Activated T-cell treated with anti-CD3 and anti-CD28 coated beads for 4 hours (primary cell): ENCODE data around the gene USP20.

Source experiments
- DNase-seq: peaks from one replicate; pipeline ENCODE4 v3.0.0-alpha.2; 2020

The USP20 gene

GRCh38 chr9:129894120-129894823 lies 59.0 kb downstream of the USP20 start:
- DNase-seq = no peak

DNA sequence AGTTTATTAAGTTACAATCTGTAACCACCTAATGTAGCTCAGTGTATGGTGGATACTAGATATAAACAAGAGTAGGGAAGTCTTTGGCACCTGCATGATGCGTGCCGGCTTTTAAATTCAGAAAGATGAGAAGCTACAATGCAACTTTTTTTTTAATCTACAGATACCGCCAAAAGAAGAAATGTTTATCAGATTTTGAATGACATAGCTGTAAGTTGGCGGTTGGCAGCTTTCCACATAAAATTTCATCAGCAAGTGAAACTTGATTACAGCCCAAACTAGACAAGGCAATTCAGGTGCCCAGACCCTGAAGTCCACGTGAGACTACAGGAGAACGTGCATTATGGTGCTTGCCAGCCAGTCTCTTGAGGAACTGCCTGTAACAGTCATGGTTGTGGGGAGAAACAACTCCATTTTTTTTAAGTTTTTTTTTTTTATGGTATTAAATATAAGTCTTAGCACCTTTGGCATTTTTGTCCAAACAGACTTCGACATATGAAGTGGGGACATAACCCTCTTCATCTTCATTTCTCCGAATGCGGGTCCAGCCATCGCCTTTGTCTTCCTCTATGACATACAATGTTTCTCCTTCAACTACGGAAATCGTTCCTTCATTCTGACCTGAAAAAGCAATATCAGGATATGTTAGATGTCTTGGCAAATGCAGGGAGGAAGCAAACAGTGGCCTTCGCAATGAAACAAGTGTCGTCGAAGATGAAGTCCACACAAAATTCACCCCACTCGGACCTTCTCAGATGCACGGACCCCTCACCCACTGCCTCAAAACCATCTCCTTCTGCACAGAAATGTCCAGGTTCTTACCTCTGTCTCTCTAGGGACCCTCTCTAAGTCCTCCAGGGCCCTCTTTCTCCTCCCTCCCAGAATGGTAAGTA lies 60.4 kb downstream of the USP20 start:
- DNase-seq = no peak

- DNase-seq = no peak
These were observed 62.0 kb downstream of the USP20 start for GRCh38 chr9:129897263-129897662.

DNA sequence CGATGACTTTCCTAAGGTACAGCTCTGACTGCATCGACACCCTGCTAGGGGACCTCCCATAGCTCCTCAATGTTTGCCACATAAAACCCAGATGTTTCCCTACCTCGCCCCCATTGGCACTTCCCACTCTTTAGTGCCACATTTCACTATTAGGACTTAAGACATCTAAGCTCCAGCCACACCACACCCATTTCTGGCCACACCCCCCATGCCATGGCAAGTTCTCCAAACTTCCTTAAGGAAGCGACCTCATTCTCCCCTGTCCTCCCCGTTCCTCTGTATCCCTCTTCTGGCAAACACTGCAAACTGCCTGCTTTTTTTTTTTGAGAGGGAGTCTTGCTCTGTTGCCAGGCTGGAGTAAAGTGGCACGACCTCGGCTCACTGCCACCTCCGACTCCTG lies 62.9 kb downstream of the USP20 start:
- DNase-seq = no peak

DNA sequence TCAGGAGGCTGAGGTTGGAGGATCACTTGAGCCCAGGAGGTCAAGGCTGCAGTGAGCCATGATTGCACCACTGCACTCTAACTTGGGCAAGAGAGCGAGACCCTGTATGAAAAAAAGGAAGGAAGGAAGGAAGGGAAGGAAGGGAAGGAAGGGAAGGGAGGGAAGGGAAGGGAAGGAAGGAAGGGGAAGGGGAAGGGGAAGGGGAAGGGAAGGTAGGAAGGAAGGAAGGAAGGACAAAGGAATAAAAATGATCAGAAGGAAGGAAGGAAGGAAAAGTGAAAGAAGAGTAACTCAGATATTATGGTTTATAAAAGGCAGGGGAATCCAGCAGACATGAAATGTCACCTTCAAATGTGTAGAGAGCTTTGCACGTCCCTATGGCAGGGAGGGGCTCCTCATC lies 64.4 kb downstream of the USP20 start:
- no peak for DNase-seq

DNA sequence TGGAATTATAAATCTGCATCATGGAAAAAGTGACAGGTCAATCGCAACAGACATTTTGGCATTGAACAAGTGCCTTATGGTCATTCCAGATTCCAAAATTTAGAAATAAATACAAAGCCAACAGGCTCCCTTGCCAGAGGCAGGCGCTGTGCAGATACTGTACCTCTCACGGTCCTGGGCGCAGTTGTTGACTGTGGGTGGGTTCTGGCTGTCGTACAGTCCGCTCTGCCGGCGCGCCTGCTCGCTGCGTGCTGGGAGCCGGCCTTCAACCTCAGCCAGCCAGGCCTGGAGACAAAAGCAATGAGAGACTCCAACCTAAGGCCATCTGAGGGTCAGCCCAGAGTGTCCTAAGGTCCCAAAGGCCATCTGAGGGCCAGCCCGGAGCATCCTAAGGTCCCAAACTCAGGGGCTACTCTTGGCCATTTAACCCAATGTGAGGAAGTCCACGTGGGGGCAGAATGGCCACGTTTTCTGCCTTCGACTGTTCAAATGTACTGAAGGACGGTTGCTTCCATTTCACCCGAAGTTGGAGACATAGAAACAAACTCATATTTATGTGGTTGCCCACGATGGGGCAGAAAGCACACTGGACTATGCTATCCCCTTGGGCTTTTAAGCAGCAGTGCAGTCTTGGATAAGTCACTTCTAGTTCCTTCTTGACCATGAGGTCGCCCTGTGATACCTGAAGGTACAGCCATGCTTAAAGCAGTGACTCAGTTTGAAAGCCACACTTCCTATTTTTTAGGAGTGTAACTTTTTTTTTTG lies 65.2 kb downstream of the USP20 start:
- DNase-seq = no peak

DNA sequence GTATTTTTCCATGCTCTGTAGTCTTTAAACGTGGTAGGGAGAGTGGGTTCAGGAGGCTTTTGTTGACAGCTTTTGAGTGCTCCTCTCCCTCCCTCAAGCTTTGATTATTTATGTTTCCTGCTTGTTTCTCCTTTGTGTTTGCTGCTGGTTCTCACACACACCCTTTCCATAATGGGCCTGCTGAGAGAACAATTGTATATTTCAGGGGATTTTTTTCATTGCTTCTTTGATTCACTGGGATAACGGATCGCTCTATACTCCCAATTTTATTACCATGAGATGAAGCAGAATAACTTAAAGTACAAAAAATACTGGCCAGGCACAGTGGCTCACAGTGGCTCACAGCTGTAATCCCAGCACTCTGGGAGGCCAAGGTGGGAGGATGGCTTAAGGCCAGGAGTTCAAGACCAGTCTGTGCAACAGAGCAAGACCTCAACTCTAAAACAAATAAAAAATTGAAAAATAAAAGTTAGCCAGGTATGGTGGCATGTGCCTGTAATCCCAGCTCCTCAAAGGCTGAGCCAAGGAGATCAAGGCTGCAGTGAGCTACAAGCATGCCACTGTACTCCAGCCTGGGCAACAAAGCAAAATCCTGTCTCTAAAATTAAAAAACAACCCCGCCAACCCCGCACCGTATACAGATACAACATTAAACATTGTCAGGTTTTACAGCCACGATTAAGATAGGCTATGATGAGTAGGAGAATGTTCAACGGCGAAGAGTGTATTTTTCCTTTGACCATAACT lies 66.9 kb downstream of the USP20 start:
- DNase-seq = no peak

GRCh38 chr9:129902740-129903134 lies 67.5 kb downstream of the USP20 start:
- no peak for DNase-seq

- DNase-seq = no peak
These were observed 69.5 kb downstream of the USP20 start for GRCh38 chr9:129904734-129905133.

DNA sequence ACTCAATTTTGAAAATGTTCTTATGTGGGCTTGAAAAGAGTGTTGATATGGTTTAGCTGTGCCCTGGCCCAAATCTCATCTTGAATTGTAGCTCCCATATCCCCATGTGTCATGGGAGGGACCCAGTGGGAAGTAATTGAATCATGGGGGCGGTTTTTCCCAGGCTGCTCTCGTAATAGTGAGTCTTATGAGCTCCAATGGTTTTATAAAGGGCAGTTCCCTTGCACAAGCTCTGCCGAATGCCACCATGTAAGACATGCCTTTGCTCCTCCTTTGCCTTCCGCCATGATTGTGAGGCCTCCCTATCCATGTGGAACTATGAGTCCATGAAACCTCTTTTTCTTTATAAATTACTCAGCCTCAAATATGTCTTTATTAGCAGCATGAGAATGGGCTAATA lies 71.0 kb downstream of the USP20 start:
- DNase-seq = no peak

DNA sequence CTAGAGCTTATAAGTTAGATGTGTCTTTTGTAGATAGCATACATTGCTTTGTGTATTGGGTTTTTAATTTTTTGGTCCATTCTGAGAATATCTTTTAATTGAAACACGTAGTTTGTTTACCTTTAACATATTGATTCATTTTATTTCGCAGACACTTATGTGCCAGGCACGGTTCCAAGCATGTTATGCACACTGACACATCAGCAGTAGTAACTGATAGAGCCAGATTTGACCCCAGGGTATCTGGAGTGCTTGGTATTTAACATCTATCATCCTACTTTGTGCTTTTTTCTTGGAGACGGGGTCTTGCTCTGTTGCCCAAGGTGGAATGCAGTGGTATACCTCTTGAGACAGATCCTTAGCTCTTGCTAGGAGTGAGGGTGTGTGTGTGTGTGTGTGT lies 71.9 kb downstream of the USP20 start:
- no peak for DNase-seq

- DNase-seq = no peak
These were observed 73.6 kb downstream of the USP20 start for GRCh38 chr9:129908906-129909305.

DNA sequence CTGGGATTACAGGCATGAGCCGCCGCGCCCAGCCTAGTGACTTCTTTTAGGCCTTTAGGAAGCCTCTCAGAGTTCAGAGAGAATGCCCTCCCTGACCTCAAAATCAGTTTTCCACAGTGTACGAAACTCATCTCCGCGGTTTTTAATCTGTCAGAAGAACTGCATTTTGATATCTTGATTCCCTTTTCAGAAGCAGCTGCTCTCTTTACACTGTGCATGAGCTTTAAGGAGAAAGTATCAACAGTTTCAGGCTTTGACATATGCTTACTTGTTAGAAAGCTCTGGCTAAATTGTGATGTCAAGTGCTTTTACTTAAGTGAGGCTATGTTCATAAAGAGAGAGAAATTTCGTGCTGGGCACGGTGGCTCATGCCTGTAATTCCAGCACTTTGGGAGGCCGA lies 74.6 kb downstream of the USP20 start:
- no peak for DNase-seq

- no peak for DNase-seq
These were observed 75.6 kb downstream of the USP20 start for GRCh38 chr9:129910628-129911567.

- no peak for DNase-seq
These were observed 78.8 kb downstream of the USP20 start for GRCh38 chr9:129914051-129914450.

GRCh38 chr9:129916707-129917106 lies 81.4 kb downstream of the USP20 start:
- no peak for DNase-seq

DNA sequence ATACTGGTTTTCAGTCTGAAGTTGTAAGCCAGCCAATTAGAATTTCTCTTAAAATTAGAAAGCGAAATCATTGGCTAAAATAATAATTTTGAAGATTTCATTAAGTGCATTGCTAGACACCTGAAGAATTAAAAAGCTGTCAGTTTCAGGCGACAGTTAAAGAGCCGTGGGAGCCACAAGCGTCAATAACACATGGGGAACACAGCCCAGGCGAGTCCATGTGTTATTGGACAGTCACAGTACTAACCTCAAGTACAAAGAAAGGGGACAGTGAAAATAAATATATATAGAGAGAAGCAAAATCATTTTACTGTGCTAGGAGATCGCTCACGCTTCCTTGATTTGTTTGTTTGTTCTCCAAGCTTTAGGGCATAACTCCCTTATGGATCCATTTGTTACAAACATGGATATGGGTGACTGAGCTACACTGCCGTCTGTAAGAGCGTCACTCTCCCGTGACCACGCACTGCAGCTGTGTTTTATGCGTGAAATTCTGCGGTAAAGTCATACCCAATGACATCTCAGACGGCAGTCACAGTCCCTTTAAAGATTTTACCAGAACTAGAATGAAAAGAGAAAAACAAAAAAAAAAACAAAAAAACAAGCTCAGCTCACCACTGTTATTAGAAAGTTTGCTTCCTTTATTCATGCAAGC lies 83.2 kb downstream of the USP20 start:
- no peak for DNase-seq

GRCh38 chr9:129919277-129919676 lies 84.0 kb downstream of the USP20 start:
- DNase-seq = no peak

DNA sequence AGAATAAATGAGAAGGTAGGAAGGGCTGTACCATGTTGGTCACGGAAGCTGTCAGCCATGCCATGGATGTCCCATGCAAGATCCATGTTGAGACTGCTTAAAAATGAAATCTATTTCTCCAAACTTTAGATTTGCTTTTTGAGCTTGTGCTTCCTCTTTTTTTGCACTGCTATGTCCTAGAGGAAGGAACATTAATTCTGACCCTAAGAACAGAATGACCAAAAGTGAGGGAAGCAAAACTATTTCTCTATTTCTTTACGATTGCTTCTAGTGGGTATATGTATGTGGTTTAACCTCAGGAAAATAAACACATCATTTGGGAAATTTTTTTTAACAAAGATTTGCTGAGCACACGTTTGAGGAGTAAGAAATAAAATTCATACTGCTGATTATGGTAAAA lies 84.6 kb downstream of the USP20 start:
- no peak for DNase-seq

DNA sequence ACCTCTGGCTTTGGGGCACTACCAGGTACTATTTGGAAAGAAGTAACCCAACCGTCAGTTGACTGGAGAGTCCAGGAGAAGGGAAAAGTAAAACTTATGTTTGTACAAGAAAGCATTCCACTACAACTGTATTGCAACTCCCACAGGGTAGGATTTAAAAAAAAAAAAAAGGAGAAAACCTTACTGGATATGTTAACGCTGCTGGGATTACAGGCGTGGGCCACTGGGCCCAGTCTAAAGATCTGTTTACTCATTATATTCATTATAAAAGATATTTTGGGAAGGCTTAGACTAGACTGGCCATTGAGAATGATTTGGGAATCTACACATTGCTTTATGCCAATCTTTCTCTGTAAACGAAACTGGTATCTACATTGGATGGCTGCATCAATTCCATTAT lies 86.6 kb downstream of the USP20 start:
- no peak for DNase-seq

DNA sequence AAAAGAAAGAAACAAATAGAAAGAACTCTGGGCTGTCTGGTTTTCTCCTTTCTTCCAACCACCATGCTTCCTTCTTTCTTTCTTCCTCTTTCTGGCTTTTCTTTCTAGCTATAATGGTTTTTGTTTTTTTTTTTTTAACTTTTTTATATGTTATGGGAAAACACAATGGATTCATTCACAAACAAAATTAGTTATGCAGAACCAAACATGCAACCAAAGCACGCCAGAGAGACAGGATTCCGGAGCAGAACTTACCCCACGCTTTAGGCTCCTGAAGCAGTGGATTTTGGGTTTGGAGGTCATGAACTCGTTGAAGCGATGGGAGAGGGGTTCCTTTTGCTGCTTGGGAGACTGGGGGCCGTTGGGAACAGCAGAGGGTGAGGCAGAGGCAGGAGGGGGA lies 88.3 kb downstream of the USP20 start:
- no peak for DNase-seq
